GM12801 (cell line): ENCODE measurements around the gene DHX30.

Experiments used
- TF ChIP-seq, protein P1 (sequence below): IDR thresholded peaks from one replicate; pipeline ENCODE4 v1.5.1; 2011; ENCODE audit warnings: control low read depth; ENCODE audit not compliant: insufficient read length; ENCODE audit errors: extremely low read depth

DHX30 gene

DNA sequence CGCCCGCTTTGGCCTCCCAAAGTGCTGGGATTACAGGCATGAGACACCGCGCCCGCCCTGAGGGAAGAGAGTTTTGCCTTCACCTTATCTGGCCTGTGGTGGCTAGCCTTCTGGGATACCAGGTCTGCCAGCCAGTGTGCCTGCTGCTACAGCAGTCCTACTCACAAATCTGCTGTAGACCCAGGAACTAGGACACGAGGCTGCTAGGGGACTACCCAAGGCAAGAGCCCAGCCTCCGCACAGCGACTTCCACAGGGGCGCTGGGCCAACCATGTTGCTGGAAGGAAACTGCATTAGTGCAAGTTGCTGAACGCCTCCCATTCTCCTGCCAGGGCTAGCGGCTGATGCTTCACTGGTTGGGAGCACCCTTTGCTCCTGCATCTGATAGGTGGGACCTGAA lies 53.7 kb downstream of the DHX30 start:
- TF ChIP-seq, protein P1, sequence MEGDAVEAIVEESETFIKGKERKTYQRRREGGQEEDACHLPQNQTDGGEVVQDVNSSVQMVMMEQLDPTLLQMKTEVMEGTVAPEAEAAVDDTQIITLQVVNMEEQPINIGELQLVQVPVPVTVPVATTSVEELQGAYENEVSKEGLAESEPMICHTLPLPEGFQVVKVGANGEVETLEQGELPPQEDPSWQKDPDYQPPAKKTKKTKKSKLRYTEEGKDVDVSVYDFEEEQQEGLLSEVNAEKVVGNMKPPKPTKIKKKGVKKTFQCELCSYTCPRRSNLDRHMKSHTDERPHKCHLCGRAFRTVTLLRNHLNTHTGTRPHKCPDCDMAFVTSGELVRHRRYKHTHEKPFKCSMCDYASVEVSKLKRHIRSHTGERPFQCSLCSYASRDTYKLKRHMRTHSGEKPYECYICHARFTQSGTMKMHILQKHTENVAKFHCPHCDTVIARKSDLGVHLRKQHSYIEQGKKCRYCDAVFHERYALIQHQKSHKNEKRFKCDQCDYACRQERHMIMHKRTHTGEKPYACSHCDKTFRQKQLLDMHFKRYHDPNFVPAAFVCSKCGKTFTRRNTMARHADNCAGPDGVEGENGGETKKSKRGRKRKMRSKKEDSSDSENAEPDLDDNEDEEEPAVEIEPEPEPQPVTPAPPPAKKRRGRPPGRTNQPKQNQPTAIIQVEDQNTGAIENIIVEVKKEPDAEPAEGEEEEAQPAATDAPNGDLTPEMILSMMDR: no peak

- TF ChIP-seq, protein P1: no peak
Measured at GRCh38 chr3:47857151-47857550, 54.2 kb downstream of the DHX30 start.

- TF ChIP-seq, protein P1: no peak
Measured at GRCh38 chr3:47859956-47860605, 57.1 kb downstream of the DHX30 start.

- TF ChIP-seq, protein P1: no peak
Measured at GRCh38 chr3:47863391-47864128, 60.6 kb downstream of the DHX30 start.

GRCh38 chr3:47865192-47865591 lies 62.3 kb downstream of the DHX30 start:
- TF ChIP-seq, protein P1: no peak

DNA sequence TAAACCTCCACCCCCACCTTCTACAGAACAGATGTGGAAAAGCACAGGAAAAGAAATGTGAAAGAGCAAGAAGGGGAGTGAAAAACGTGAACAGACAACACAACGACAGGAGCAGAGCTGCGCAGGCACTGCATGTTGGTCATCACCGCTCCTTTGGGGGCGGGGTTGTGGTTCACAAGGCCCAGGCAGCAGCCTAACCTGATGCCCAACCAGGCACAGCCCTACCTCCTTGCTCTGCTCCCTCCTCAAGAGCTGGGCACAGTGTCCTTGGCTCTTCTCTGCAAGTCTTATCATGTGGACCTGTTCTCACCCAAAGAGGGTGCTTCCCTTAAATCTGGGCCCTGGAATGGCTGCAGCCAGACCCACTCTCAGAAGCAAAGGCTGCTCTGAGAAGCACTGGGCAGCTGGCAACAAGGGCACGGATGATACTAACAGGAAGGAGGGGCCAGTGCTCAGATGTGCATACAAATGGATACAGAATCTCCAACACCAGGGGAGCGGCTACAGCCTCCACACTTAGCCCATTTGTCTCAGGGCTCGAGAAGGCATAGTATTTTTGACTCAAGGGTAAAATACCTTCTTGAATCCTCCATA lies 64.6 kb downstream of the DHX30 start:
- TF ChIP-seq, protein P1: no peak

GRCh38 chr3:47868306-47868705 lies 65.4 kb downstream of the DHX30 start:
- TF ChIP-seq, protein P1: no peak
